ENCODE data around the gene MTCL1. TPM values are rescaled to one million over a fixed set of nuclear protein-coding genes. Genes with fewer than 3 reads are reported as not detected.

The MTCL1 gene
- total RNA-seq, 1 experiment from 2014 or later, result 22.7 TPM

- CTCF ChIA-PET, result interaction anchor here (3.6 kb wide), 1 partner anchor 10 kb away, joined by 21 read pairs; no protein-coding TSS in a partner anchor
These were observed 19.5 kb upstream of the MTCL1 start for GRCh38 chr18:8685914-8686216.

GRCh38 chr18:8686611-8687010 is 18.7 kb upstream of the MTCL1 start:
- Histone ChIP-seq H3K9ac (ENCODE audit: low read length) (no peak overlapping the region), H3K79me2 (ENCODE audit: insufficient read depth, low read length) (no peaks in the 10 kb centered on the region), H4K20me1 (ENCODE audit: insufficient read depth) (no peaks in the 10 kb centered on the region), H3K4me1 (ENCODE audit: control insufficient read depth in 1 of 2, insufficient read depth in 2 of 2, low read length in 2 of 2) (peaks cover 0 to 6% of the 10 kb centered on the region in 2 experiments; a peak in 1 of 4 replicates), H3K4me2 (ENCODE audit: low read length) (no peak overlapping the region), H3K9me3 (ENCODE audit: control insufficient read depth in 1 of 2, insufficient read depth in 1 of 2, low read depth in 1 of 2, low read length in 2 of 2) (no peaks in the 10 kb centered on the region), H3K4me3 (replicated peaks in 1 of 2; ENCODE audit: low read depth in 1 of 2, low read length in 2 of 2) (no peak overlapping the region), H2AFZ (ENCODE audit: low read depth, low read length, poor library complexity, severe bottlenecking) (no peak overlapping the region), H3K9me2 (ENCODE audit: insufficient read depth) (no peaks in the 10 kb centered on the region), H3K27ac (ENCODE audit: low read depth, low read length) (no peak overlapping the region), H3K36me3 (ENCODE audit: control insufficient read depth in 1 of 2, insufficient read depth in 2 of 2, low read length in 2 of 2) (no peaks in the 10 kb centered on the region), H3K27me3 (ENCODE audit: insufficient read depth, low read length) (no peaks in the 10 kb centered on the region)
- ChIA-PET POLR2A (no interaction called here), RAD21 (ENCODE audit: low non-redundant PET in 1 of 2, low total read pairs in 2 of 2, uncharacterized antibody in 2 of 2, unreplicated experiment in 2 of 2) (no interaction called here), CTCF (interaction anchor here (3.6 kb wide), 1 partner anchor 10 kb away, joined by 21 read pairs; no protein-coding TSS in a partner anchor)
- intact Hi-C loops (cut with micrococcal nuclease), result no loop called here
- ATAC-seq (no peak), DNase-seq (ENCODE audit: low read depth, low spot score) (no peak)
- TF ChIP-seq CBX3 (IDR thresholded peaks at IDR 0.05; ENCODE audit: low read depth) (no peak), EZH2 (IDR thresholded peaks at IDR 0.05) (no peak), JUND (IDR thresholded peaks at IDR 0.05) (no peak), MAX (IDR thresholded peaks at IDR 0.05) (no peak)
- no TSS peak for BruUV-seq (replicated peaks)

More at GRCh38 chr18:8685914-8686216, 19.5 kb upstream of the MTCL1 start:
- Histone ChIP-seq H3K9me2 (ENCODE audit: insufficient read depth) (no peaks in the 10 kb centered on the region), H3K27ac (ENCODE audit: low read depth, low read length) (no peak overlapping the region), H3K4me3 (replicated peaks in 1 of 2; ENCODE audit: low read depth in 1 of 2, low read length in 2 of 2) (no peak overlapping the region), H3K4me1 (ENCODE audit: control insufficient read depth in 1 of 2, insufficient read depth in 2 of 2, low read length in 2 of 2) (peaks cover 0 to 6% of the 10 kb centered on the region in 2 experiments; a peak in 1 of 4 replicates), H2AFZ (ENCODE audit: low read depth, low read length, poor library complexity, severe bottlenecking) (no peak overlapping the region), H4K20me1 (ENCODE audit: insufficient read depth) (no peaks in the 10 kb centered on the region), H3K27me3 (ENCODE audit: insufficient read depth, low read length) (no peaks in the 10 kb centered on the region), H3K79me2 (ENCODE audit: insufficient read depth, low read length) (no peaks in the 10 kb centered on the region), H3K36me3 (ENCODE audit: control insufficient read depth in 1 of 2, insufficient read depth in 2 of 2, low read length in 2 of 2) (no peaks in the 10 kb centered on the region), H3K4me2 (ENCODE audit: low read length) (no peak overlapping the region), H3K9me3 (ENCODE audit: control insufficient read depth in 1 of 2, insufficient read depth in 1 of 2, low read depth in 1 of 2, low read length in 2 of 2) (no peaks in the 10 kb centered on the region), H3K9ac (ENCODE audit: low read length) (no peak overlapping the region)
- no peak for TF ChIP-seq EZH2phosphoT487 (IDR thresholded peaks at IDR 0.05; ENCODE audit: borderline replicate concordance)
- TF ChIP-seq EZH2 (IDR thresholded peaks at IDR 0.05), result no peak
- no peak for TF ChIP-seq POLR2A (IDR thresholded peaks at IDR 0.05; ENCODE audit: borderline replicate concordance, extremely low read depth, insufficient read depth, insufficient read length)
- no peak for TF ChIP-seq EGR1 (IDR thresholded peaks at IDR 0.05; ENCODE audit: low read depth)
- no peak for TF ChIP-seq SIN3A (IDR thresholded peaks at IDR 0.05; ENCODE audit: low read depth)
- TF ChIP-seq SRF (IDR thresholded peaks at IDR 0.05; ENCODE audit: low read depth), result no peak
- no peak for TF ChIP-seq ATF3 (IDR thresholded peaks at IDR 0.05)
- TF ChIP-seq SP1 (IDR thresholded peaks at IDR 0.05; ENCODE audit: low read depth), result no peak
- TF ChIP-seq RAD21 (IDR thresholded peaks at IDR 0.05; ENCODE audit: low read depth), result no peak
- TF ChIP-seq ELF1 (IDR thresholded peaks at IDR 0.05; ENCODE audit: borderline replicate concordance, low read depth), result no peak
- DNase-seq (ENCODE audit: low read depth, low spot score) (no peak), ATAC-seq (no peak)
- POLR2A ChIA-PET, result no interaction called here
- intact Hi-C loops (cut with micrococcal nuclease), result no loop called here
- RAD21 ChIA-PET (ENCODE audit: low non-redundant PET in 1 of 2, low total read pairs in 2 of 2, uncharacterized antibody in 2 of 2, unreplicated experiment in 2 of 2), result no interaction called here
- no TSS peak for BruUV-seq (replicated peaks)

Data from HCT116 (cell line).